GM21515 (cell line): Measurements from ENCODE around the gene NCK1.
"Not testable (repeated sequence)": the region's sequence is repeated elsewhere in the genome, so short reads cannot be mapped to it uniquely, and the experiment has no call there.

Source experiments
- ATAC-seq: cut with Tn5 transposase; IDR thresholded peaks from one replicate; pipeline ENCODE4 v1.9.1; 2021; ENCODE audit not compliant: unreplicated experiment

NCK1 gene

DNA sequence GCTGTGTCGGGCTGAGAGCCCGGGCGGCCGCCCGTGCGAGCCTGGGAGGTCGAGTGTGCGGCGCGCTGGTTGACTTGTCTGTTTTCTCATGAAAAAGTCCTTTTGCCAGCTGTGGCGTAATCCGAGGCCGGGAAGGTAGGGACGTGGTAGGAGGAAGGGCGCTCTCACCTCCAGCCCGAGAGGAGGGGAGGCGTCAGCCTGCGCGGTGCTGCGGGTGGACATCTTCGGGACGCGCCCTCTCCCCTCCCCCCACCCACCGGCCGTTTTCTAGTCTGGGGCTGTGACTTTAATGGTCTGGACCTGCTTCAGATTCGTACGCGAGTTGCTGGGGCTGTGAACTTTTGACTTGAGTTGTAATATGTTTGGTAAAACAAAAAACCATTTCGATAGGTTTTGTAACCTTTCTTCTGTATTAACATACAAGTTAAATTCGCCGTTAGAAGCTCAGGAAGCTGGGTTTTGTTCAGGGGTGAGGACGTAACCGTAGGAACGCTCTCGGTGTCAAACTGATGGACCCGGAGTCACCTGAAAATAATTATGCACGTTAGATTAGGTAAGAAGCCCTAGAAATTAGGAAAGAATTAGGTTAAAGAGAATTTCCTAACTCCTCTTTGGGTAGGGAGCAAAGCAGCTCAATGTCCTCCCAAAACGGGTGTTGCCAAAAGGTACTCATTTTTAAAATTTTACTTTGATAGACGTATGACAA lies 762 bp downstream of the NCK1 start:
- peak; percentile 19 for ATAC-seq

DNA sequence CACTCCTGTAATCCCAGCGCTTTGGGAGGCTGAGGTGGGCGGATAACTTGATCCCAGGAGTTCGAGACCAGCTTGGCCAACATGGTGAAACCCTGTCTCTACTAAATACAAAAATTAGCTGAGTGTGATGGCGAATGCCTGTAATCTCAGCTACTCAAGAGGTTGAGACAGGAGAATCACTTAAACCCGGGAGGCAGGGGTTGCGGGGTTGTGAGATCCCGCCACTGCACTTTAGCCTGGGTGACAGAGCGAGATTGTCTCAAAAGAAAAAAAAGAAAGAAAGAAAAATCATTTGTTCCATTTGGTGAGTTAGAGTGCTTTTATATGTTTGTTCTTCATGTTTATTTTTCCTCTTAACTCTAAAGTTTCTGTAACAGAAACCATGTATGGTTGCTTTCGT lies 7.3 kb downstream of the NCK1 start:
- ATAC-seq = no peak

DNA sequence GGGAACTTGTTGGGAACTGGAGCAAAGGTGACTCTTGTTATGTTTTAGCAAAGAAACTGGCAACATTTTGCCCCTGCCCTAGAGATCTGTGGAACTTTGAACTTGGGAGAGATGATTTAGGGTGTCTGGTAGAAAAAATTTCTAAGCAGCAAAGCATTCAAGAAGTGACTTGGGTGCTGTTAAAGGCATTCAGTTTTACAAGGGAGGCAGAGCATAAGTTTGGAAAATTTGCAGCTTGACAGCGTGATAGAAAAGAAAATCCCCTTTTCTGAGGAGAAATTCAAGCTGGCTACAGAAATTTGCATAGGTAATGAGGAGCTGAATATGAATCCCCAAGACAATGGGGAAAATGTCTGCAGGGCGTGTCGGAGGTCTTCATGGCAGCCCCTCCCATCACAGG lies 10.2 kb downstream of the NCK1 start:
- ATAC-seq = not testable (repeated sequence)

DNA sequence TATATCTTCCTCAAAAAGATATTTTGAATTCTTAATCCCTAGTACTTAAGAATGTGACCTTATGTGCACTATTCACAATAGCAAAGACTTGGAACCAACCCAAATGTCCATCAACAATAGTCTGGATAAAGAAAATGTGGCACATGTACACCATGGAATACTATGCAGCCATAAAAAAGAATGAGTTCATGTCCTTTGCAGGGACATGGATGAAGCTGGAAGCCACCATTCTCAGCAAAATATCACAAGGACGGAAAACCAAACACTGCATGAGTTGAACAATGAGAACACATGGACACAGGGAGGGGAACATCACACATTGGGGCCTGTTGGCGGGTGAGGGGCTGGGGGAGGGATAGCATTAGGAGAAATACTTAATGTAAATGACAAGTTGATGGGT lies 17.5 kb downstream of the NCK1 start:
- ATAC-seq = not testable (repeated sequence)

DNA sequence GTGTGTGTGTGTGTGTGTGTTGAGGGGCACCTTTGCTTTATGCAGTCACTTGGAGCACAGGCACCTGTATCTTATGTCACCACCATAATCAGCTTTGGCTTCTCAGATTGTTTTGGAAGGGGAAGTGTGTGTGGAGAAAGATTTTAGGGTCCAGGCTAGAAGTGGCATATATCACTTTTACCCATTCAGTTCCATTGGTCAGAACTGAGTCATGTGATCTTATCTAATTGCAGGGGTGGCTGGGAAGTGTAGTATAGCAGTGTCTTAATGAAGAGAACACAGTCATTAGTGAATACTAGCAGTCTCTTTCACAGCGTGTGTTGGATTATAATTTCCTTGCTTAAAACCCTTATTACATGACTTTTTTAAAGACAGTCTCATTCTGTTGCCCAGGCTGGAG lies 20.6 kb downstream of the NCK1 start:
- ATAC-seq = no peak

DNA sequence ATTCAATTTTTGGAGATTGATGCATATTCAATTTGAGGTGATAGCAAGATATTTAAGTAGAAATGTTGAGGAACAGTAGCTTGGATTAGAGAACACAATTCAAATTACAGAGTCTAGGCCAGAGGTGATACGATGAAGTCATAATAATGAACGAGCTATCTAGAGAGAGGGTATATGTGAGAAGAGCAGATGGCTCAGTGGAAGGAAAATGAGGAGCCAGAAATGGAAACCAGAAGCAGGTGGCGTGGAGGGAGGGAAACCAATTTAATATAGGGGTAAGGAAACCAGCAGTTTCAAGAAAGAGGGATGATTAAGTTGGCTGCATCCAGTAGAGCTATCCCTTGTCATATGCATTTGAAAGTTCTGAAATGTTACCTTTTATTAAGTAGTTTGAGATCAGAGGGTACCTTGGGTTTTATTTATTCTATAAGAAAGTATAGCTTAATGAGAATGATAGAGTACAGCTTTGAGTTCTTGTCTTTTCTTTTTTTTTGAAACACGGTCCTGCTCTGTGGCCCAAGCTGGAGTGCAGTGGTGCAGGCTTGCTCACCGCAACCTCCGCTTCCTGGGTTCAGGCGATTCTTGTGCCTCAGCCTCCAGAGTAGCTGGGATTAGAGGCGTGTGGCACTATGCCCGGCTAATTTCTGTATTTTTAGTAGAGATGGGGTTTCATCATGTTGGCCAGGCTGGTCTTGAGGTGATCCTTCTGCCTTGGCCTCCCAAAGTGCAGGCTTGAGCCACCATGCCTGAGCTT lies 22.1 kb downstream of the NCK1 start:
- no peak for ATAC-seq

DNA sequence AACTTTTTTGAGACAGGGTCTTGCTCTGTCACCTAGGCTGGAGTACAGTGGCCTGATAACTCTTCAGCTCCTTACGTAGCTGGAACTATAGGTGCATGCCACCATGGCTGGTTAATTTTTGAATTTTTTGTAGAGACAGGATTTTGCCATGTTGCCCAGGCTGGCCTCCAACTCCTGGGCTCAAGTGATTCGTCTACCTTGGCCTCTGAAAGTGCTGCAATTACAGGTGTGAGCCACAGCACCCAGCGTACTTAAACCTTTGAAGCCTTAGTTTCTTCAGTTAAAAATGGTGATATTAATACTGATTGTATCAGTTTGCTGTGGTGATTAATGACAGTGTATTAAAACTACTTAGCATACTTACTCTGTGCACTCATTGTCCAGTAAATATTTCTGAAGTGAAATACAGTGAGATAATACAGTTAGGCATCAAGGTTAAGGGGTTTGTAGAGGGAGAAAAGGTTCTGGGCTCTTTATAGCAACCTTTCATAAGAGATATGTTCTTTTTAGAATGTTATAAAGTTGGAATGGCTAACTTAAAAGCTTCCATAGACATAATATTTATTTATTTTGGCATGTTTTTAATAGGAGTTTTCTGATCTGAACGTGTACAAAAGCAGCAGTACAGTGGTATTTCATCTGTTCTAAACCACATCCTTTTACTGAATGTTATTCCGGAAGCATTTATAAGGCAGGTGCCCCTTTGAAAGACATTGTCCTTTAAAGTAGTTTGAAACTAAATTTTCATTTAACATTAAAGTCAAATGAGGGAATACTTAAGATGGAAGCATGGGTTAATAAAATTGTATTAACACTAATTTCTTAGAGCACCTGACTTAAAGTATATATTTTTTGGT lies 23.6 kb downstream of the NCK1 start:
- ATAC-seq = peak; percentile 49

DNA sequence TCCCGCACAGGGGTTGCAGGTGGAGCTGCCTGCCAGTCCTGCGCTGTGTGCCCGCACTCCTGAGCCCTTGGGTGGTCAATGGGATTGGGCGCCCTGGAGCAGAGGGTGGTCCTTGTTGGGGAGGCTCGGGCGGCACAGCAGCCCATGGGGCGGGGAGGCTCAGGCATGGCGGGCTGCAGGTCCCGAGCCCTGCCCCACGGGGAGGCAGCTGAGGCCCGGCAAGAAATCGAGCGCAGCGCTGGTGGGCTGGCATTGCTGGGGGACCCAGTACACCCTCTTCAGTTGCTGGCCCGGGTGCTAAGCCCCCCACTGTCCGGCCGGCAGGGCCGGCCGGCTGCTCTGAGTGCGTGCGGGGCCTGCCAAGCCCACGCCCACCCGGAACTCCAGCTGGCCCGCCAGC lies 27.9 kb downstream of the NCK1 start:
- ATAC-seq = no peak

DNA sequence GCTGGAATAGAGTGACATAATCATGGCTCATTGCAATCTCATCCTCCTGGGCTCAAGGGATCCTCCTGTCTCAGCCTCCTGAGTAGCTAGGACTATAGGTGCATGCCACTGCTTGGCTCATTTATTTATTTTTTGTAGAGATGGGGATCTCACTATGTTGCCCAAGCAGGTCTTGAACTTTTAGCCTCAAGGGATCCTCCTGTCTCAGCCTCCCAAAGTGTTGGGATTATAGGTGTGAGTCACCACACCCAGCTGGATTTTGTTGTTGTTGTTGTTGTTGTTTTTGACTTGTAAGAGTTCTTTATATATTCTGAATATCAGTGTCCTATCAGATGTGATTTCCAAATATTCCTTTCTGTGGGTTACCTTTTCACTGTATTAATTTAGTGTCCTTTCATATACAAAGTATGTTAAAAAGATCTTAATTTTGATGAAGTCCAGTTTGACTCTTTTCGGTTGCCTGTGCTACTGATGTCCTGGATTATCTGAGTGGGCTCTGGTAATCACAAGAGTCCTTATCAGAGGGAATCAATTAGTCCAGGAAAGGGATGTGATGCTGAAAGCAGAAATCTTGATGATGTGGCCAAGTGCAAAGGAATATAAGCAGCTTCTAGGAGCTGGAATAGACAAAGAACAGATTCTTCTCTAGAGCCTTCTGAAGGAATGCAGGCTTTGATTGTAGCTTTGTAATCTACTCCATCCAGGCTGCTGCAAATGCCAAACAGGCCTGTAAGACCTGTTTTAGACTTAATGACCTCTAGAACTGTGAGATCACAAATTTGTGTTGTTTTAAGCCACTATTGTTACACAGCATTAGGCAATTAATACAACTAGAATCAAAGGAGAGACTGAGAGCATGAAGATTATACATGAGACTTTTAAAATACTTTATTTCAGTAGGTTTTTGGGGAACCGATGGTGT lies 30.2 kb downstream of the NCK1 start:
- no peak for ATAC-seq

DNA sequence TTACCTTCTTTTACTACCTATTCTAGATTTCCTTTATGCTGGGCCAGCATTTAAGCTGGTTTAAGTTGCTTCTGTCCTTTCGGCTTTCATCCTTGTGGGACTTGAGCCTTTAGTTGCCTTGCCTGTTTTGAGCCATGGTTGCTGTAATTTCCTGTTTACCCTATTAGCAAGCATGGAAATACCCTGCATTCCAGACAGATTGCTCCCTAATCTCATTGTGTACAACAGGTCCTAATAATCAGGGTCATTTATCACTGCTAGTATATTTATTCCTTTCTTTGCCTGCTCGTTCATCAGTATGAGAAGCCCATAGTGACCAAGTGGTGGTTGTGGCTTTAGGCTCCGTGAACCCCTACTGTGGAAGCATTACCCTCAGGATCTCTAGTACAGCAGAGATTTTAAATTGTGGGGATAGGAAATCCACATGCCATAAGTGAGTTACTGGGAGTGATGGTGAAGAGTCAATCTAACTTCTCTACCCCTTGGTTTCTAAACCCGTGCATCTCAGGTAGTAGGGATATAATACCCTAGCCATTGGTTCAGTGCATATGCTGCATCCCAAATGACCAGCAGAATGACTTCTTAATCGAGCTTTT lies 31.9 kb downstream of the NCK1 start:
- no peak for ATAC-seq

DNA sequence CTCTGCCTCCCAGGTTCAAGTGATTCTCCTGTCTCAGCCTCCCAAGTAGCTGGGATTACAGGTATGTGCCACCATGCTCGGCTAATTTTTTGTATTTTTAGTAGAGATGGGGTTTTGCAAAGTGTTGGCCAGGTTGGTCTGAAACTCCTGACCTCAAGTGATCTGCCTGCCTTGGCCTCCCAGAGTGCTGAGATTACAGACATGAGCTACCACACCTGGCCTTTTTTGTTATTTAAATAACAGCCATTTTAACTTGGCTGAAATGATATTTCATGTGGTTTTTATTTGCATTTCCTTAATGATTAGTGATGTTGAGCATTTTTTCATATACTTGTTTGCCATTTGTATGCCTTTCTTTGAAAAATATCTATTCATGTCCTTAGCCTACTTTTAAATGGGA lies 35.2 kb downstream of the NCK1 start:
- not testable (repeated sequence) for ATAC-seq

DNA sequence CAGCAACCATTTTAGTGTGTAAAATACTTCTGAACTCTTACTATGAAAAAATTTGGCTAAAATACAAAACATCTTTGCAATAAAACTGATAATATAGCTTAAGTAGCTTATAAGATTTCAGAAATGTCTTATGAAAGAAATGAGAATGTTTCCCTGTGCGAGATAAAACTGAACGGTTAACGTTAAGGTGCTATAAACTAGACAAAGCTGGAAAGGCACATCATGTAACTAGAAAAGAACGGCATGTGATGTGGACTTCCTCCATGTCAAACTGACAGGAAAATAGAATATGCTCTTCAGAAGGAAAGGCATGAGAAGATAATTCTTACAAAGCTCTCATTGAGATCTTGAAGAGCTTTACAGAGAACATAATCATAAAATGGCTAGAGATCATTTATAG lies 36.5 kb downstream of the NCK1 start:
- ATAC-seq = no peak

DNA sequence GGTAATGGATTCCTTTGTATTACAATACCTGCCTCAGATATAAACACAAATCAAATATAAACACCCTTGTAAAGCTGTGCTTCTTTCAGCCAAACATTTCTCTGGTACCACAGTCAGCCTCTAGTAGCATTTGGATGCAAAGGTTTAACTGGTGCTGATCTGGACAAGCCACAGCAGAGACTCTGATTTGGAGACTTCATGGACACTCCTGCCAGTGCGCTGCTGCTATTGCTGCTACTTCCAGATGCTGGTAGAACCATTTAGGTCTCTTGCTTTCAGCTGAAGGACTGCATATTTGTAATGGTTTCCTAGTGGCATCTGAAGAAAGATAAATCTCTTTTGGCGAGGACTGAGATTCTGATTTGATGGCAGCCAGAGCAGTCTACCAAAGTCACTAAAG lies 36.9 kb downstream of the NCK1 start:
- ATAC-seq = no peak

DNA sequence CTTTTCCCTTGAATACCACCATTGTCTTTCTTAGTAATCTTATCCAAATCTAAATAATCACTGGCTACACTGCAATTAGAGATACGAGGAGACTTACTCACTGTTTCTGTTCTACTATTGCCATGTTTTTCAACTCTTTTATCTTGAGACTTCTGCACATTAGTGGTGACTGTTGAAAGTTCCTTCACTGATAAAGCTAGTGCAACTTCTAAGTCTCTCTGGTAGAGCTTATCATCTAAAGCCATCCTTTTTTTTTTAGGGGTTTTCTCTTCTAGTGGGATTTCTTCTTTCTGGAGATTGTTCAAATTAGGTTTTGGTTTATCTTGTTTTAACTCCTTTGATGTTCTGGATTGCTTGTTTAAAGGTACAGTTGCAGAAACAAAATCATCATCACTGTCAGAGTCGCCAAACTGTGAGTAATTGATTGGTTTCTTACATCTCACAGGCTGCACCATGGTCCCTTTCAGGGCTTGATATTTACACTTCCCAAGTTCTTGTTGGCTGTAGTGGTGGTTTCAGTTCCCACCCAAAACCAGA lies 37.7 kb downstream of the NCK1 start:
- ATAC-seq = no peak

DNA sequence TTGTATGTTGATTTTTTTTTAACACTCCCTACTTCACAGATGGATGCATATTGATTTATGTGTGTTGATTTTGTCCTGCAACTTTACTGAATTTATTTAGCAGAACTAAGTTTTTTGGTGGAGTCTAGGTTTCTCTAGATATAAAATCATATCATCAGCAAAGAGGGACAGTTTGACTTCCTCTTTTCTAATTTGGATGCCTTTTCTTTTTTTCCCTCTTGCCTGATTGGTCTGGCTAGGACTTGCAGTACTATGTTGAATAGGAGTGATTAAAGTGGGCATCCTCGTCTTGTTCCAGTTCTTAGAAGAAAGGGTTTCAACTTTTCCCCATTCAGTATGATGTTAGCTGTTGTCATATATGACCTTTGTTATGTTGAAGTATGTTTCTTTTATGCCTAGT lies 38.7 kb downstream of the NCK1 start:
- not testable (repeated sequence) for ATAC-seq

DNA sequence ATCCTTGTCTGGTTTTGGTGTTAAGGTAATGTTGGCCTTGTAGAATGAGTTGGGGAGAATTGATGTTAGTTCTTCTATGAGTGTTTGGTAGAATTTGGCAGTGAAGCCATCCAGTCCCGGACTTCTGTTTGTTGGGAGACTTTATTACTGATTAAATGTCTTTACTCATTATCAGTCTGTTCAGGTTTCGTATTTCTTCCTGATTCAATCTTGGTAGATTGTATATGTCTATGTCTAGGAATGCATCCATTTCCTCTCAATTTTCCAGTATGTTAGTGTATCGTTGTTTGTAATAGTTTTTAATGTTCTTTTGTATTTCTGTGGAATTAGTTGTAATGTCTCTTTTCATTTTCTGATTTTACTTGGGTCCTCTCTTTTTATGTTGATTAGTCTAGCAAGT lies 39.4 kb downstream of the NCK1 start:
- ATAC-seq = no peak

DNA sequence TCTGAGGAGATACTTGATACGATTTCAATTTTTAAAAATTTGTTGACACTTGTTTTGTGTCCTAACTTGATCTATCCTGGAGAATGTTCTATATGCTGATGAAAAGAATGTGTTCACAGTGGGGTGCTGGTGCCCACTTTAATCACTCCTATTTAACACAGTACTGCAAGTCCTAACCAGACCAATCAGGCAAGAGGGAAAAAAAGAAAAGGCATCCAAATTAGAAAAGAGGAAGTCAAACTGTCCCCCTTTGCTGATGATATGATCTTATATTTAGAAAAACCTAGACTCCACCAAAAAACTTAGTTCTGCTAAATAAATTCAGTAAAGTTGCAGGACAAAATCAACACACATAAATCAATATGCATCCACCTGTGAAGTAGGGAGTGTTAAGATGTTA lies 40.5 kb downstream of the NCK1 start:
- not testable (repeated sequence) for ATAC-seq

DNA sequence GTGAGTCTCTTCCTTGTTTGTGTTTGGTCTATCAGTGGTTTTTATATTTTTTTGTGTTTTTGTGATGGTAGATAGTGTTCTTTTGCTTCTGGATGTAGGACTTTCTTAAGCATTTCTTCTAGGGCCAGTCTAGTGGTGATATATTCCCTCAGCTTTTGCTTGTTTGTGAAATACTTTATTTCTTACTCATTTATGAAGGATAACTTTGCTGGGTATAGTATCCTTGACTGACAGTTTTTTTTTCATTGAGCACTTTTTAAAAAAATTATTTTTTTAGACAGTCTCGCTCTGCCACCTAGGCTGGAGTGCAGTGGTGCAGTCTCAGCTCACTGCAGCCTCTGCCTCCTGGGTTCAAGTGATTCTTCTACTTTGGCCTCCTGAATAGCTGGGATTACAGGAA lies 41.9 kb downstream of the NCK1 start:
- no peak for ATAC-seq

DNA sequence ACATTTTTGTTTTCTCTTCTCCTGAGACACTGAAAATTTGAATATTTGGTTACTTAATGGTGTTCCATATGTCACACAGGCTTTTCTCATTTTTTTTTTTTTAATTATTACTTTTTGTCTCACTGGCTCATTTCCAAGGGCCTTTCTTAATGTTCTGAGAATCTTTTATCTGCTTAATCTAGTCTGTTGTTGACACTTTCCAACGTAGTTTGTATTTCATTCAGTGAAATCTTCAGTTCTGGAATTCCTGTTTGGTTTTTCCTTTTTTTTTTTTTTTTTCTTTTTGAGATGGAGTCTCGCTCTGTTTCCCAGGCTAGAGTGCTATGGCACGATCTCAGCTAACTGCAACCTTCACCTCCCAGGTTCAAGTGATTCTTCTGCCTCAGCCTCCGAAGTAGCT lies 42.7 kb downstream of the NCK1 start:
- ATAC-seq = no peak

DNA sequence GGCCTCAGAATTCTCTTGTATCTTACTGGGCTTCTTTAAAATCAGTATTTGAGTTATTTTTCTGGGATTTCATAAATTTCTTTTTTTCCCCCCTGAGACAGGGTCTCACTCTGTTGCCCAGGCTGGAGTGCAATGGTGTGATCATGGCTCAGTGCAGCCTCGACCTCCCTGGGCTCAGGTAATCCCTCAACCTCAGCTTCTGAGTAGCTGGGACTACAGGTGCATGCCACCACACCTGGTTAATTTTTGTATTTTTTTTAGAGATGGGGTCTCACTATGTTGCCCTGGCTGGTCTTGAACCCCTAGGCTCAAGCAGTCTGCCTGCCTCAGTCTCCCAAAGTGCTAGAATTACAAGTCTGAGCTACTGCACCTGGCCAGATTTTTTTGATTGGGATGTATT lies 43.5 kb downstream of the NCK1 start:
- no peak for ATAC-seq
